Hepatocyte (in vitro differentiated cells): Measurements from ENCODE around the gene RHOT2. TPM values are rescaled to one million over a fixed set of nuclear protein-coding genes. Genes with fewer than 3 reads are reported as not detected.

Experiments
- DNase-seq: peaks from one replicate; pipeline ENCODE4 v3.0.0-alpha.2; 2016; ENCODE audit warnings: low spot score
- H2AFZ ChIP-seq: fragments of 200-600 bp; sonication (generic); 2 replicates; pipeline ENCODE4 v1.6.0; 2016; ENCODE audit warnings: antibody characterized with exemption, mild to moderate bottlenecking
- H3K27ac ChIP-seq: fragments of 200-600 bp; sonication (generic); 2 replicates; pipeline ENCODE4 v1.5.1; 2016; ENCODE audit warnings: mild to moderate bottlenecking
- H3K27me3 ChIP-seq: fragments of 200-600 bp; sonication (generic); 2 replicates; pipeline ENCODE4 v1.6.1; 2016
- H3K36me3 ChIP-seq: fragments of 200-600 bp; sonication (generic); replicated peaks from 2 replicates; pipeline ENCODE4 v1.5.1; 2016; ENCODE audit warnings: low read depth; ENCODE audit not compliant: insufficient read depth
- H3K4me1 ChIP-seq: fragments of 200-600 bp; sonication (generic); 2 replicates; pipeline ENCODE4 v1.5.1; 2016; ENCODE audit warnings: mild to moderate bottlenecking, moderate library complexity; ENCODE audit not compliant: insufficient read depth
- H3K4me2 ChIP-seq: fragments of 200-600 bp; sonication (generic); 2 replicates; pipeline ENCODE4 v1.6.0; 2016
- H3K4me3 ChIP-seq: fragments of 200-600 bp; sonication (generic); 2 replicates; pipeline ENCODE4 v1.5.1; 2016; ENCODE audit warnings: mild to moderate bottlenecking
- H3K79me2 ChIP-seq: fragments of 200-600 bp; sonication (generic); 2 replicates; pipeline ENCODE4 v1.6.0; 2017; ENCODE audit warnings: mild to moderate bottlenecking
- H3K9me2 ChIP-seq: fragments of 200-600 bp; sonication (generic); replicated peaks from 2 replicates; pipeline ENCODE4 v1.6.0; 2017; ENCODE audit warnings: mild to moderate bottlenecking; ENCODE audit not compliant: insufficient read depth
- H3K9me3 ChIP-seq: fragments of 200-600 bp; sonication (generic); 2 replicates; pipeline ENCODE4 v1.5.1; 2016; ENCODE audit warnings: low read depth, mild to moderate bottlenecking
- H4K20me1 ChIP-seq: fragments of 200-600 bp; sonication (generic); 2 replicates; pipeline ENCODE4 v1.6.0; 2016; ENCODE audit warnings: mild to moderate bottlenecking; ENCODE audit not compliant: insufficient read depth, poor library complexity, severe bottlenecking
- CTCF ChIP-seq: fragments of 200-600 bp; sonication (generic); IDR thresholded peaks from 2 replicates; pipeline ENCODE4 v1.5.1; 2016; ENCODE audit warnings: antibody characterized with exemption, mild to moderate bottlenecking; ENCODE audit not compliant: poor library complexity
- EZH2 ChIP-seq: fragments of 200-600 bp; sonication (generic); IDR thresholded peaks from 2 replicates; pipeline ENCODE4 v1.6.1; 2016; ENCODE audit warnings: antibody characterized with exemption, mild to moderate bottlenecking, borderline replicate concordance
- EZH2phosphoT487 ChIP-seq: fragments of 200-600 bp; sonication (generic); IDR thresholded peaks from one replicate; pipeline ENCODE4 v1.6.1; 2018; ENCODE audit warnings: antibody characterized with exemption, mild to moderate bottlenecking, low read depth, moderate library complexity; ENCODE audit not compliant: unreplicated experiment, severe bottlenecking
- WGBS: methylation state at CpG from one replicate; pipeline ENCODE4 v1.1.6; 2016; ENCODE audit warnings: low lambda C conversion rate; ENCODE audit errors: missing lambda C conversion rate; 5-methylcytosine and 5-hydroxymethylcytosine counted together
- polyA plus RNA-seq: library from polyadenylated mRNA; unstranded; fragments of >200 nt; fragmentation: Nextera tagmentation; extraction: Ambion mirVana; gene quantifications from 2 replicates; pipeline ENCODE4 v1.2.1, GENCODE V29; 2016
- total RNA-seq: library from RNA; depleted of rRNA; stranded (reverse); fragments of >200 nt; gene quantifications from 2 replicates; pipeline ENCODE4 v1.2.3, GENCODE V29; 2014

The RHOT2 gene
- total and polyA plus RNA-seq, 2 experiments from 2014 or later = 63.2 to 158 TPM

GRCh38 chr16:678209-678857, 10.4 kb downstream of the RHOT2 start:
- TF ChIP-seq CTCF = no peak
- no peak for TF ChIP-seq EZH2
- no peak for TF ChIP-seq EZH2phosphoT487
- no peaks in the 10 kb centered on the region for H3K9me2 ChIP-seq
- H3K36me3 ChIP-seq = no peaks in the 10 kb centered on the region
- H3K9me3 ChIP-seq = no peaks in the 10 kb centered on the region
- H3K4me2 ChIP-seq = no peak overlapping the region
- H3K4me3 ChIP-seq = no peak overlapping the region
- no peak overlapping the region for H2AFZ ChIP-seq
- H3K4me1 ChIP-seq = peaks cover 34% of the 10 kb centered on the region
- H3K27me3 ChIP-seq = no peaks in the 10 kb centered on the region
- H3K79me2 ChIP-seq = peaks cover 27% of the 10 kb centered on the region
- 96% methylated on average over 21 of the region's 21 CpGs for WGBS
- peaks cover 24% of the 10 kb centered on the region for H4K20me1 ChIP-seq
- DNase-seq = no peak
- no peak overlapping the region for H3K27ac ChIP-seq

GRCh38 chr16:678858-679813, 11.2 kb downstream of the RHOT2 start:
- no peaks in the 10 kb centered on the region for H3K9me3 ChIP-seq
- H3K4me2 ChIP-seq = peak overlapping the region; percentile 99
- whole genome bisulfite sequencing = 33% methylated on average over 44 of the region's 52 CpGs
- H3K27ac ChIP-seq = peak overlapping the region; percentile 97
- H4K20me1 ChIP-seq = peaks cover 27% of the 10 kb centered on the region
- peak overlapping the region; percentile 90 for H2AFZ ChIP-seq
- peaks cover 38% of the 10 kb centered on the region for H3K4me1 ChIP-seq
- peak; percentile 85 for DNase-seq
- H3K4me3 ChIP-seq = peak overlapping the region; percentile 62
- no peaks in the 10 kb centered on the region for H3K36me3 ChIP-seq
- TF ChIP-seq CTCF (no peak), EZH2 (no peak), EZH2phosphoT487 (no peak)
- no peaks in the 10 kb centered on the region for H3K27me3 ChIP-seq
- H3K79me2 ChIP-seq = peaks cover 32% of the 10 kb centered on the region
- no peaks in the 10 kb centered on the region for H3K9me2 ChIP-seq

- H3K9me3 ChIP-seq = no peaks in the 10 kb centered on the region
Observed at GRCh38 chr16:679814-680624, 12.1 kb downstream of the RHOT2 start, which contains the start of gene STUB1. Gene STUB1, plus strand, starts transcription at chr16:680410. Its CDS starts 116 bp downstream, at chr16:680526.

More at GRCh38 chr16:679814-680624, 12.1 kb downstream of the RHOT2 start, which contains the start of gene STUB1:
- under 1% methylated on average over 31 of the region's 91 CpGs for WGBS
- H3K9me2 ChIP-seq = no peaks in the 10 kb centered on the region
- H3K4me2 ChIP-seq = peak within 1 kb of the TSS; percentile 99
- TF ChIP-seq EZH2 (no peak), CTCF (no peak), EZH2phosphoT487 (no peak)
- peak within 1 kb of the TSS; percentile 100 for H3K4me3 ChIP-seq
- H2AFZ ChIP-seq = peak within 1 kb of the TSS; percentile 94
- H4K20me1 ChIP-seq = peaks cover 27% of the 10 kb centered on the region
- peaks cover 32% of the 10 kb centered on the region for H3K79me2 ChIP-seq
- DNase-seq = peak; percentile 95
- no peaks in the 10 kb centered on the region for H3K27me3 ChIP-seq
- H3K36me3 ChIP-seq = no peaks in the 10 kb centered on the region
- peak within 1 kb of the TSS; percentile 97 for H3K27ac ChIP-seq
- peaks cover 41% of the 10 kb centered on the region for H3K4me1 ChIP-seq
